Neural cell (in vitro differentiated cells): ENCODE measurements around the gene OXSR1. TPM values are rescaled to one million over a fixed set of nuclear protein-coding genes. Genes with fewer than 3 reads are reported as not detected.

Source experiments
- H2AFZ ChIP-seq: fragments of 200-600, 300-800 bp; sonication (generic), shearing (Covaris generic); 2 replicates; pipeline ENCODE4 v1.6.0; 2014; ENCODE audit warnings: low read depth, mild to moderate bottlenecking, antibody characterized with exemption, low read length, moderate library complexity
- H3F3A ChIP-seq: fragments of 200-600 bp; shearing (Covaris generic); 2 replicates; pipeline ENCODE4 v1.6.1; 2016; ENCODE audit warnings: mild to moderate bottlenecking, moderate library complexity, mixed read lengths, antibody characterized with exemption, low read length; ENCODE audit not compliant: insufficient read depth, poor library complexity, severe bottlenecking
- H3K27ac ChIP-seq: fragments of 200-600, 300-800 bp; sonication (generic), shearing (Covaris generic); 2 replicates; pipeline ENCODE4 v1.5.1; 2014; ENCODE audit warnings: mild to moderate bottlenecking, low read length, moderate library complexity
- H3K27me3 ChIP-seq: fragments of 300-800, 200-600 bp; sonication (generic), shearing (Covaris generic); 2 replicates; pipeline ENCODE4 v1.6.0; 2014; ENCODE audit warnings: mild to moderate bottlenecking, low read depth, low read length, moderate library complexity; ENCODE audit not compliant: insufficient read depth
- H3K36me3 ChIP-seq: fragments of 300-800, 200-600 bp; sonication (generic), shearing (Covaris generic); 2 replicates; pipeline ENCODE4 v1.5.1; 2014; ENCODE audit warnings: mild to moderate bottlenecking, antibody characterized with exemption, low read length, moderate library complexity; ENCODE audit not compliant: insufficient read depth
- H3K4me2 ChIP-seq: fragments of 300-800, 200-600 bp; sonication (generic), shearing (Covaris generic); 2 replicates; pipeline ENCODE4 v1.6.0; 2014; ENCODE audit warnings: mild to moderate bottlenecking, low read length
- H3K4me3 ChIP-seq: fragments of 300-800, 200-600 bp; sonication (generic), shearing (Covaris generic); 2 replicates; pipeline ENCODE4 v1.5.1; 2014; ENCODE audit warnings: mild to moderate bottlenecking, low read length, moderate library complexity
- H3K79me2 ChIP-seq: fragments of 200-600 bp; shearing (Covaris generic); replicated peaks from 2 replicates; pipeline ENCODE4 v1.6.0; 2014; ENCODE audit warnings: mild to moderate bottlenecking, low read length, moderate library complexity; ENCODE audit not compliant: insufficient read depth
- H3K9ac ChIP-seq: fragments of 300-800, 200-600 bp; sonication (generic), shearing (Covaris generic); 2 replicates; pipeline ENCODE4 v1.6.1; 2016; ENCODE audit warnings: mild to moderate bottlenecking, low read length, mixed read lengths
- H3K9me2 ChIP-seq: fragments of 200-600 bp; shearing (Covaris generic); 2 replicates; pipeline ENCODE4 v1.6.1; 2016; ENCODE audit warnings: mild to moderate bottlenecking, low read length, mixed read lengths; ENCODE audit not compliant: insufficient read depth
- H3K9me3 ChIP-seq: fragments of 200-600, 300-800 bp; sonication (generic), shearing (Covaris generic); 2 replicates; pipeline ENCODE4 v1.6.1; 2016; ENCODE audit warnings: mild to moderate bottlenecking, mixed run types, low read length, moderate library complexity, mixed read lengths
- H4K20me1 ChIP-seq: fragments of 200-600 bp; shearing (Covaris generic); 2 replicates; pipeline ENCODE4 v1.6.1; 2016; ENCODE audit warnings: mild to moderate bottlenecking, mixed run types; ENCODE audit not compliant: insufficient read depth
- CTCF ChIP-seq: fragments of 450-650 bp; IDR thresholded peaks from 2 replicates; pipeline ENCODE4 v1.5.1; 2014; ENCODE audit warnings: antibody characterized with exemption, mild to moderate bottlenecking, moderate library complexity; ENCODE audit not compliant: poor library complexity, severe bottlenecking
- EP300 ChIP-seq: fragments of 450-650 bp; conservative IDR thresholded peaks from 2 replicates; pipeline ENCODE4 v1.6.1; 2014; ENCODE audit warnings: antibody characterized with exemption, mild to moderate bottlenecking, moderate library complexity; ENCODE audit not compliant: poor library complexity, severe bottlenecking
- EZH2 ChIP-seq: fragments of 200-600, 300-800 bp; shearing (Covaris generic), sonication (generic); IDR thresholded peaks from 2 replicates; pipeline ENCODE4 v1.6.1; 2014; ENCODE audit warnings: antibody characterized with exemption, low read length, borderline replicate concordance, mild to moderate bottlenecking; ENCODE audit not compliant: insufficient read depth, poor library complexity, severe bottlenecking
- MXI1 ChIP-seq: fragments of 450-650 bp; conservative IDR thresholded peaks from 2 replicates; pipeline ENCODE4 v1.6.1; 2014; ENCODE audit warnings: antibody characterized with exemption, mild to moderate bottlenecking; ENCODE audit not compliant: poor library complexity, severe bottlenecking
- POLR2AphosphoS5 ChIP-seq: IDR thresholded peaks from 2 replicates; pipeline ENCODE4 v1.6.1; 2012
- RAD21 ChIP-seq: fragments of 450-650 bp; conservative IDR thresholded peaks from 2 replicates; pipeline ENCODE4 v1.6.1; 2014; ENCODE audit warnings: antibody characterized with exemption, mild to moderate bottlenecking, moderate library complexity
- REST ChIP-seq: IDR thresholded peaks from 2 replicates; pipeline ENCODE4 v1.6.1; 2012; ENCODE audit warnings: borderline replicate concordance
- SMC3 ChIP-seq: fragments of 450-650 bp; conservative IDR thresholded peaks from 2 replicates; pipeline ENCODE4 v1.6.1; 2014; ENCODE audit warnings: antibody characterized with exemption, mild to moderate bottlenecking, moderate library complexity; ENCODE audit not compliant: poor library complexity
- TAF1 ChIP-seq: IDR thresholded peaks from 2 replicates; pipeline ENCODE4 v1.6.1; 2012; ENCODE audit warnings: low read depth
- polyA plus RNA-seq: library from polyadenylated mRNA; depleted of rRNA; stranded (reverse); fragments of >200 nt; gene quantifications from 2 replicates; pipeline ENCODE4 v1.2.3, GENCODE V29; 2014

OXSR1 gene
- polyA plus RNA-seq, 1 donor from 2014 or later = 50.8 TPM

GRCh38 chr3:38214560-38214959 lies 49.2 kb downstream of the OXSR1 start:
- Histone ChIP-seq H3K9ac (no peak overlapping the region), H3K27ac (no peak overlapping the region), H3K27me3 (no peaks in the 10 kb centered on the region), H3K4me3 (no peak overlapping the region), H4K20me1 (no peaks in the 10 kb centered on the region), H3K36me3 (no peaks in the 10 kb centered on the region), H3K9me2 (no peaks in the 10 kb centered on the region), H3K9me3 (no peaks in the 10 kb centered on the region), H3K79me2 (no peaks in the 10 kb centered on the region), H3K4me2 (no peak overlapping the region), H3F3A (no peaks in the 10 kb centered on the region), H2AFZ (no peak overlapping the region)
- TF ChIP-seq POLR2AphosphoS5 (no peak), SMC3 (no peak)

- Histone ChIP-seq H3K79me2 (no peaks in the 10 kb centered on the region), H3K9me2 (no peaks in the 10 kb centered on the region)
- TF ChIP-seq SMC3 = no peak
Observed at GRCh38 chr3:38219609-38220197, 54.4 kb downstream of the OXSR1 start.

GRCh38 chr3:38221005-38221404 lies 55.7 kb downstream of the OXSR1 start:
- H3K9me2 ChIP-seq = no peaks in the 10 kb centered on the region
- no peak overlapping the region for H2AFZ ChIP-seq
- no peaks in the 10 kb centered on the region for H4K20me1 ChIP-seq
- no peaks in the 10 kb centered on the region for H3K36me3 ChIP-seq
- no peak for TF ChIP-seq EP300
- no peak for TF ChIP-seq MXI1
- no peak for TF ChIP-seq REST
- TF ChIP-seq RAD21 = no peak
- TF ChIP-seq POLR2AphosphoS5 = no peak
- no peak for TF ChIP-seq TAF1
- TF ChIP-seq EZH2 = no peak
- TF ChIP-seq CTCF = no peak
- TF ChIP-seq SMC3 = no peak
- no peaks in the 10 kb centered on the region for H3K79me2 ChIP-seq
- no peaks in the 10 kb centered on the region for H3F3A ChIP-seq
- H3K27ac ChIP-seq = no peak overlapping the region
- H3K27me3 ChIP-seq = no peaks in the 10 kb centered on the region
- no peak overlapping the region for H3K4me3 ChIP-seq
- no peak overlapping the region for H3K9ac ChIP-seq
- H3K9me3 ChIP-seq = no peaks in the 10 kb centered on the region
- H3K4me2 ChIP-seq = no peak overlapping the region

More at GRCh38 chr3:38219609-38220197, 54.4 kb downstream of the OXSR1 start:
- Histone ChIP-seq H3K27me3 (no peaks in the 10 kb centered on the region), H3F3A (no peaks in the 10 kb centered on the region), H3K4me2 (no peak overlapping the region), H3K9ac (no peak overlapping the region), H3K27ac (no peak overlapping the region), H4K20me1 (no peaks in the 10 kb centered on the region), H3K4me3 (no peak overlapping the region), H3K36me3 (no peaks in the 10 kb centered on the region), H3K9me3 (no peaks in the 10 kb centered on the region), H2AFZ (no peak overlapping the region)
